K562 (cell line): ENCODE results near the gene DNAH3. TPM values are rescaled to one million over a fixed set of nuclear protein-coding genes. Genes with fewer than 3 reads are reported as not detected.

Experiments used
- ATAC-seq: fragments of 200-7000 bp; cut with Tn5 transposase; 3 replicates; pipeline ENCODE4 v1.9.1; 2020; ENCODE audit warnings: moderate library complexity
- BruUV-seq: library from RNA; stranded (reverse); fragments of 400-500 nt; replicated peaks from 2 replicates; lab custom pipeline; 2021; lab: Mats Ljungman, UMichigan
- CTCF ChIA-PET: fragments of 300-600 bp; formaldehyde crosslinking; extraction: SDS; loops from one replicate; lab custom pipeline; 2021; ENCODE audit warnings: low intra/inter-chr PET ratio; lab: Yijun Ruan, JAX
- POLR2A ChIA-PET: fragments of 300-600, 350-650 bp; sonication (Branson Sonifier 250); formaldehyde crosslinking; extraction: SDS; loops from one replicate; lab custom pipeline; 2021; ENCODE audit warnings: antibody characterized with exemption, inconsistent platforms; lab: Yijun Ruan, JAX
- DNase-seq, 4 experiments: peaks; one replicate each; pipeline versions ENCODE4 v3.0.0 to v3.0.0-alpha.2; 2011 to 2018; ENCODE audit warnings: low spot score in 3 of 4, mixed read lengths in 3 of 4; ENCODE audit errors: extremely low read depth in 1 of 4
- FAIRE-seq: peaks from 2 replicates; lab custom pipeline; 2011; peaks lifted over from hg19 to GRCh38; lab: Jason Lieb, UNC
- H2AFZ ChIP-seq: 2 replicates; pipeline ENCODE4 v1.6.0; 2011; ENCODE audit warnings: low read depth, low read length, control low read depth, inconsistent platforms
- H3K27ac ChIP-seq: fragments of 200-600 bp; 3 replicates; pipeline ENCODE4 v1.8.0; 2011; ENCODE audit warnings: low read depth, mild to moderate bottlenecking, control low read depth, inconsistent platforms, low read length, moderate library complexity, mixed read lengths; ENCODE audit errors: extremely low read depth
- H3K27me3 ChIP-seq, 2 experiments: fragments of 300-600 bp in 1 of 2; 2 replicates in 1 of 2; 3 replicates in 1 of 2; pipeline versions ENCODE4 v1.6.0 to v1.8.0; 2011; ENCODE audit warnings: inconsistent platforms in 2 of 2, low read length in 2 of 2, mild to moderate bottlenecking in 1 of 2, mixed read lengths in 1 of 2, moderate library complexity in 1 of 2; ENCODE audit not compliant: control insufficient read depth in 2 of 2, insufficient read depth in 2 of 2
- H3K36me3 ChIP-seq: fragments of 300-600 bp; 3 replicates; pipeline ENCODE4 v1.8.0; 2011; ENCODE audit warnings: mild to moderate bottlenecking, low read length, inconsistent platforms; ENCODE audit not compliant: control insufficient read depth, insufficient read depth
- H3K4me1 ChIP-seq, 2 experiments: fragments of 200-600 bp in 1 of 2; replicated peaks in 1 of 2; 2 replicates in 1 of 2; 3 replicates in 1 of 2; pipeline versions ENCODE4 v1.5.1 to v1.8.0; 2011; ENCODE audit warnings: inconsistent platforms in 2 of 2, low read length in 2 of 2, mild to moderate bottlenecking in 1 of 2, mixed read lengths in 1 of 2, moderate library complexity in 1 of 2; ENCODE audit not compliant: control insufficient read depth in 2 of 2, insufficient read depth in 2 of 2
- H3K4me2 ChIP-seq: 2 replicates; pipeline ENCODE4 v1.6.1; 2011; ENCODE audit warnings: low read length, control low read depth, inconsistent platforms, mixed read lengths; ENCODE audit not compliant: insufficient read depth
- H3K4me3 ChIP-seq: fragments of 200-600 bp; sonication (generic), shearing (Covaris generic); 2 replicates; pipeline ENCODE4 v1.5.1; 2016; ENCODE audit warnings: control low read depth, inconsistent platforms
- H3K79me2 ChIP-seq: fragments of 200-600 bp; 3 replicates; pipeline ENCODE4 v1.8.0; 2011; ENCODE audit warnings: low read length, inconsistent platforms; ENCODE audit not compliant: control insufficient read depth, insufficient read depth
- H3K9ac ChIP-seq, 2 experiments: 2 replicates each; pipeline versions ENCODE4 v1.6.0 to v1.6.1; 2011; ENCODE audit warnings: low read depth in 2 of 2, low read length in 2 of 2, control low read depth in 1 of 2, inconsistent platforms in 1 of 2, mild to moderate bottlenecking in 1 of 2, mixed read lengths in 1 of 2; ENCODE audit not compliant: insufficient read depth in 1 of 2
- H3K9me1 ChIP-seq: one replicate; pipeline ENCODE4 v1.6.0; 2011; ENCODE audit warnings: inconsistent platforms, mild to moderate bottlenecking, low read length, moderate library complexity; ENCODE audit not compliant: control insufficient read depth, insufficient read depth
- H3K9me3 ChIP-seq: replicated peaks from 2 replicates; pipeline ENCODE4 v1.5.1; 2011; ENCODE audit warnings: low read depth, low read length, inconsistent platforms; ENCODE audit not compliant: control insufficient read depth, insufficient read depth
- H4K20me1 ChIP-seq: replicated peaks from 2 replicates; pipeline ENCODE4 v1.6.1; 2011; ENCODE audit warnings: low read length, inconsistent platforms, mixed read lengths; ENCODE audit not compliant: control insufficient read depth, insufficient read depth
- ATF4 ChIP-seq: fragments of 450-650 bp; formaldehyde crosslinking; IDR thresholded peaks from 2 replicates; pipeline ENCODE4 v1.4.0; 2022; ENCODE audit warnings: mild to moderate bottlenecking, moderate library complexity
- DACH1 ChIP-seq: fragments of 450-650 bp; IDR thresholded peaks from 2 replicates; pipeline ENCODE4 v1.6.1; 2018; ENCODE audit not compliant: partially characterized antibody
- E2F3 ChIP-seq: fragments of 250-450 bp; sonication (Bioruptor Pico); IDR thresholded peaks from 2 replicates; pipeline ENCODE4 v1.4.0; 2020; ENCODE audit warnings: mild to moderate bottlenecking
- FOXJ2 ChIP-seq: fragments of 200-800 bp; sonication (Bioruptor generic); IDR thresholded peaks from 2 replicates; pipeline ENCODE4 v1.6.1; 2016; ENCODE audit warnings: missing genetic modification characterization, missing compliant biosample characterization
- FOXJ3 ChIP-seq: sonication (generic); formaldehyde crosslinking; IDR thresholded peaks from 2 replicates; pipeline ENCODE4 v1.4.0; 2020; ENCODE audit warnings: mild to moderate bottlenecking, missing genetic modification reagents
- HSF4 ChIP-seq: fragments of 250-450 bp; sonication (Bioruptor Pico); IDR thresholded peaks from 2 replicates; pipeline ENCODE4 v2.1.2; 2022; ENCODE audit warnings: mild to moderate bottlenecking, moderate library complexity, borderline replicate concordance
- IRF1 ChIP-seq: sonication (generic); formaldehyde crosslinking; IDR thresholded peaks from 2 replicates; pipeline ENCODE4 v1.8.0; 2022; ENCODE audit warnings: missing genetic modification reagents, mild to moderate bottlenecking, borderline replicate concordance
- NELFE ChIP-seq: IDR thresholded peaks from 2 replicates; pipeline ENCODE4 v1.6.1; 2011; ENCODE audit warnings: mild to moderate bottlenecking; ENCODE audit not compliant: insufficient read depth, insufficient read length
- NR1H2 ChIP-seq: sonication (generic); formaldehyde crosslinking; IDR thresholded peaks from 2 replicates; pipeline ENCODE4 v1.4.0; 2020; ENCODE audit warnings: mild to moderate bottlenecking, missing genetic modification reagents
- NR2C1 ChIP-seq, 2 experiments: fragments of 450-650 bp; IDR thresholded peaks; 2 replicates each; pipeline ENCODE4 v1.6.1; 2017; ENCODE audit warnings: mild to moderate bottlenecking in 2 of 2, antibody characterized with exemption in 1 of 2, inconsistent platforms in 1 of 2, missing compliant biosample characterization in 1 of 2, missing genetic modification characterization in 1 of 2
- RFX1 ChIP-seq: fragments of 450-650 bp; IDR thresholded peaks from 2 replicates; pipeline ENCODE4 v1.6.1; 2016; ENCODE audit warnings: mild to moderate bottlenecking, moderate library complexity
- SMAD1 ChIP-seq: fragments of 150-350 bp; IDR thresholded peaks from 2 replicates; pipeline ENCODE4 v1.6.1; 2014; ENCODE audit warnings: low read length, low read depth; ENCODE audit not compliant: partially characterized antibody
- SMAD2 ChIP-seq: fragments of 150-350 bp; IDR thresholded peaks from 2 replicates; pipeline ENCODE4 v1.6.1; 2014; ENCODE audit warnings: low read depth, mild to moderate bottlenecking, low read length
- THRA ChIP-seq: fragments of 450-650 bp; IDR thresholded peaks from 2 replicates; pipeline ENCODE4 v1.6.1; 2017; ENCODE audit warnings: mild to moderate bottlenecking, moderate library complexity
- UBTF ChIP-seq, 2 experiments: IDR thresholded peaks; 2 replicates each; pipeline ENCODE4 v1.6.1; 2012; ENCODE audit warnings: improper control_type of control experiment in 2 of 2, low read depth in 2 of 2, low read length in 2 of 2, borderline replicate concordance in 1 of 2
- ZNF134 ChIP-seq: fragments of 250-450 bp; sonication (Bioruptor Pico); conservative IDR thresholded peaks from 2 replicates; pipeline ENCODE4 v1.4.0; 2020
- ZNF586 ChIP-seq: fragments of 450-650 bp; formaldehyde crosslinking; conservative IDR thresholded peaks from 2 replicates; pipeline ENCODE4 v1.4.0; 2020; ENCODE audit warnings: mild to moderate bottlenecking, moderate library complexity
- WGBS: fragments of 100-300 bp; shearing (Covaris generic); methylation state at CpG from one replicate; pipeline ENCODE4 v1.1.6; 2016; ENCODE audit warnings: low coverage, mixed read lengths; ENCODE audit not compliant: insufficient coverage; ENCODE audit errors: missing lambda C conversion rate; 5-methylcytosine and 5-hydroxymethylcytosine counted together
- in situ Hi-C: fragments of 300-500 bp; cut with MboI; formaldehyde crosslinking; loops from 4 replicates; pipeline ENCODE4 v1.15.0; 2018; ENCODE audit warnings: inconsistent platforms, mixed read lengths
- intact Hi-C: fragments of 100-400 bp; cut with micrococcal nuclease; formaldehyde crosslinking; loops from 2 replicates; pipeline ENCODE4 v1.14.2; 2022
- polyA plus RNA-seq, 8 experiments: library from polyadenylated mRNA; depleted of rRNA in 4 of 8; stranded (reverse) in 5 of 8; unstranded in 3 of 8; fragments of >200 nt; fragmentation: Nextera tagmentation in 2 of 8; fragmentation: Illumina TruSeq in 1 of 8; extraction: Ambion mirVana in 2 of 8; extraction: Trizol in 1 of 8; gene quantifications; 2 replicates each; pipeline versions ENCODE4 v1.2.1 to v1.2.3, GENCODE V29; 2011 to 2014; ENCODE audit warnings: inconsistent platforms in 1 of 8, missing spikeins in 1 of 8
- total RNA-seq, 7 experiments: library from RNA; depleted of rRNA in 6 of 7; stranded (reverse); fragments of >200 nt in 6 of 7; fragmentation: Illumina TruSeq in 2 of 7; extraction: Trizol in 2 of 7; gene quantifications; 2 replicates each; pipeline versions ENCODE4 v1.2.1 to v1.2.3, GENCODE V29; 2011 to 2021; ENCODE audit warnings: low replicate concordance in 1 of 7
- TF ChIP-seq, protein P1 (sequence below): fragments of 450-650 bp; IDR thresholded peaks from 2 replicates; pipeline ENCODE4 v1.6.1; 2016

The DNAH3 gene
- total and polyA plus RNA-seq, 9 of the 15 experiments (the other 6 are each of a cell fraction or from before 2014, with no cell fraction given), result 0.32 to 0.84 (median 0.44) TPM

DNA sequence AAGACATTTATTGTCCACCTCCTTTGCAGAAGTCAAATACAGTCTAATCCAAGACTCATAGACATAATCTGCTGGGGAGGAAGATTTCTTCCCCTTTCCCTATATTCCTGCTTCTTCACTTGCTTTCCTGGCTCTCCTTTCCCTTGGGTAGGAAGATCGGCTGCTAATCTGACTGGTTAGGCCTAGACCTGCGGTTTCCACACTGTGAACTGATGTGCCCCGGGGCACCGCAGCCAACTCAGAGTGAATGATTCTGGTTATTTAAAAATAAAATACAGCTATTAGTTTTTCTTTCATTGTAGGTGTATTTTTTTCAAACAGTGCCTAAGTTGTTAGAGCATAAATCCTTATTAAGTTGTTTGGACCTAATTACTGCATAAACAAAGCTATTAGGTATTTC is 78.9 kb downstream of the DNAH3 start:
- BruUV-seq, result no TSS peak
- no peak overlapping the region for H3K4me2 ChIP-seq
- 13% methylated on average over 4 of the region's 4 CpGs for WGBS
- H4K20me1 ChIP-seq, result no peaks in the 10 kb centered on the region
- H3K27me3 ChIP-seq, result peaks cover 17 to 32% of the 10 kb centered on the region in 2 experiments; a peak in 4 of 5 replicates
- no peak overlapping the region for H2AFZ ChIP-seq
- no peak for DNase-seq
- POLR2A ChIA-PET, result interaction anchor here (0.6 to 1.2 kb wide), 2 partner anchors 8 to 10 kb away, joined by 3 to 4 read pairs; no protein-coding TSS in a partner anchor
- no peaks in the 10 kb centered on the region for H3K9me3 ChIP-seq
- no peaks in the 10 kb centered on the region for H3K4me1 ChIP-seq
- H3K4me3 ChIP-seq, result no peak overlapping the region
- in situ Hi-C loops, result no loop called here
- no peaks in the 10 kb centered on the region for H3K36me3 ChIP-seq
- TF ChIP-seq, protein P1, sequence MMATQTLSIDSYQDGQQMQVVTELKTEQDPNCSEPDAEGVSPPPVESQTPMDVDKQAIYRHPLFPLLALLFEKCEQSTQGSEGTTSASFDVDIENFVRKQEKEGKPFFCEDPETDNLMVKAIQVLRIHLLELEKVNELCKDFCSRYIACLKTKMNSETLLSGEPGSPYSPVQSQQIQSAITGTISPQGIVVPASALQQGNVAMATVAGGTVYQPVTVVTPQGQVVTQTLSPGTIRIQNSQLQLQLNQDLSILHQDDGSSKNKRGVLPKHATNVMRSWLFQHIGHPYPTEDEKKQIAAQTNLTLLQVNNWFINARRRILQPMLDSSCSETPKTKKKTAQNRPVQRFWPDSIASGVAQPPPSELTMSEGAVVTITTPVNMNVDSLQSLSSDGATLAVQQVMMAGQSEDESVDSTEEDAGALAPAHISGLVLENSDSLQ, result no peak
- TF ChIP-seq ZNF586 (CRISPR knock-in tag) (no peak), DACH1 (no peak), E2F3 (CRISPR knock-in tag) (no peak), NR1H2 (CRISPR knock-in tag) (no peak), ZNF134 (CRISPR knock-in tag) (no peak), HSF4 (CRISPR knock-in tag) (no peak), IRF1 (CRISPR knock-in tag) (no peak), NELFE (no peak), SMAD1 (no peak), FOXJ3 (CRISPR knock-in tag) (no peak), NR2C1 (IDR thresholded peaks at IDR 0.05) (no peak), NR2C1 (tag; IDR thresholded peaks at IDR 0.05) (no peak), FOXJ2 (tag) (no peak), UBTF (IDR thresholded peaks at IDR 0.05; ENCODE audit: borderline replicate concordance in 1 of 2, low read depth in 2 of 2, low read length in 2 of 2) (no peak), RFX1 (no peak), SMAD2 (no peak), THRA (no peak), ATF4 (CRISPR knock-in tag) (no peak)
- FAIRE-seq, result no peak
- no peak for ATAC-seq
- no peak overlapping the region for H3K27ac ChIP-seq
- no peak overlapping the region for H3K9ac ChIP-seq
- no peaks in the 10 kb centered on the region for H3K9me1 ChIP-seq
- intact Hi-C loops, result no loop called here
- H3K79me2 ChIP-seq, result no peaks in the 10 kb centered on the region
- CTCF ChIA-PET, result no interaction called here
